ENCODE results near the gene HNRNPCL2. TPM values are rescaled to one million over a fixed set of nuclear protein-coding genes. Genes with fewer than 3 reads are reported as not detected.
"Not testable (repeated sequence)": the region's sequence is repeated elsewhere in the genome, so short reads cannot be mapped to it uniquely, and the experiment has no call there.

The HNRNPCL2 gene
- polyA plus RNA-seq (2013, experiment 1 of 2; ENCODE audit: insufficient read length): not detected
- not detected for polyA plus RNA-seq (2013, experiment 2 of 2; ENCODE audit: insufficient read length)

- DNase-seq: not testable (repeated sequence)
Observed at GRCh38 chr1:13116754-13117153, at the start of gene HNRNPCL2. TSS of gene HNRNPCL2 (minus strand) at chr1:13116854. CDS start at chr1:13116400, 454 bp downstream.

GRCh38 chr1:13165531-13165930, 48.9 kb upstream of the HNRNPCL2 start, which contains the start of gene HNRNPCL4:
TSS of gene HNRNPCL4 (minus strand) at chr1:13165631. CDS start at chr1:13165467, 164 bp downstream.
- DNase-seq: not testable (repeated sequence)

- DNase-seq: not testable (repeated sequence)
Observed at GRCh38 chr1:13155909-13156308, 39.3 kb upstream of the HNRNPCL2 start, which contains the start of gene PRAMEF26. TSS of gene PRAMEF26 (minus strand) at chr1:13156009. CDS start at chr1:13153095, 2,914 bp downstream.

GRCh38 chr1:13070474-13070873, 46.2 kb downstream of the HNRNPCL2 start, which contains the start of gene PRAMEF25:
TSS of gene PRAMEF25 (plus strand) at chr1:13070774. CDS start at chr1:13073694, 2,920 bp downstream.
- DNase-seq: not testable (repeated sequence)
